GM12891 (cell line): ENCODE data around the gene FAT1.

Experiments
- POLR2A ChIP-seq: IDR thresholded peaks from 2 replicates; pipeline ENCODE4 v1.6.1; 2011; ENCODE audit warnings: low read depth, low read length, control low read depth
- POLR2AphosphoS5 ChIP-seq: IDR thresholded peaks from 2 replicates; pipeline ENCODE4 v1.6.1; 2011; ENCODE audit warnings: low read depth, low read length, control low read depth
- SPI1 ChIP-seq: IDR thresholded peaks from 2 replicates; pipeline ENCODE4 v1.6.1; 2011; ENCODE audit warnings: low read depth, low read length, control low read depth
- TAF1 ChIP-seq: IDR thresholded peaks from 2 replicates; pipeline ENCODE4 v1.6.1; 2011; ENCODE audit warnings: low read depth, low read length, control low read depth

DNA sequence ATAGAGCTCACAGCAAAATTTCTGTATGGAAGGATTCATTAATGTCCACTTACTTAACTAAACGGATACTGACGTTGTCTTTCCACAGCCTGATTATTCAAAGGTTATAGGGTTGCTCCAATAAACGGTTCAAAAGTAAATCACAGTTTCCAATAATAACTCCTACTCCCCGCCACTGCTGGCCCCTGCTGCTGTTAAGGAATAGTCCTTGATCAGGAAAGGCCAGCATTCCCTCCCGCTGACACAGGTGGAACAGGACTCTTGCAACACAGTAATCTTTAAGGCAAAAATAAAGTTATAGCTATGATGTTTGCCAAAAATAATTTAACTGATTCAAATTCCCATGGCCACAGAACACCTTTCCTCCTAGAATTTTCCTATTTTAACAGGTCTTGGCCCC is 53.9 kb downstream of the FAT1 start:
- TF ChIP-seq POLR2A (no peak), POLR2AphosphoS5 (no peak), TAF1 (no peak), SPI1 (no peak)
